Measurements from ENCODE around the gene PVRIG.
"Not testable (repeated sequence)": the region's sequence is repeated elsewhere in the genome, so short reads cannot be mapped to it uniquely, and the experiment has no call there.

PVRIG gene

DNA sequence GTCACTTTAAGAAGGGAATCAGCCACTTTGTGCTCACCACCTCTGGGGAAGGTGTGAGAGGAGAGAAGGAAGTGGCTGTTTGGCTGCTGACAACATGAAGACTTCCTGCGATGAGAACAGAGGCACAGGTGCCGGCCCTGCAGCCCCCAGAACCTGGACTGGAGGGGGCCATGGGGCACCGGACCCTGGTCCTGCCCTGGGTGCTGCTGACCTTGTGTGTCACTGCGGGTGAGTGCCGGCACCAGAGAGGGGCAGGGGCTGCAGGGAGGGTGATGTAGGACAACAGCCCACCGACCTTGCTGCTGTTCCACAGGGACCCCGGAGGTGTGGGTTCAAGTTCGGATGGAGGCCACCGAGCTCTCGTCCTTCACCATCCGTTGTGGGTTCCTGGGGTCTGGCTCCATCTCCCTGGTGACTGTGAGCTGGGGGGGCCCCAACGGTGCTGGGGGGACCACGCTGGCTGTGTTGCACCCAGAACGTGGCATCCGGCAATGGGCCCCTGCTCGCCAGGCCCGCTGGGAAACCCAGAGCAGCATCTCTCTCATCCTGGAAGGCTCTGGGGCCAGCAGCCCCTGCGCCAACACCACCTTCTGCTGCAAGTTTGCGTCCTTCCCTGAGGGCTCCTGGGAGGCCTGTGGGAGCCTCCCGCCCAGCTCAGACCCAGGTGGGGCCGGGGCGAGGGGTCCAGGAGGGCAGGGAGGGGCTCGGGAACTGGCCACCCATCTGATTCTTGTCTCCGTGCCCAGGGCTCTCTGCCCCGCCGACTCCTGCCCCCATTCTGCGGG is at the start of gene PVRIG:
TSS of gene PVRIG (plus strand) at position 149 of the 785 bp plus-strand sequence. CDS start at position 171, 22 bp downstream.
- DNase-seq (ENCODE audit: low spot score) = not testable (repeated sequence)

DNA sequence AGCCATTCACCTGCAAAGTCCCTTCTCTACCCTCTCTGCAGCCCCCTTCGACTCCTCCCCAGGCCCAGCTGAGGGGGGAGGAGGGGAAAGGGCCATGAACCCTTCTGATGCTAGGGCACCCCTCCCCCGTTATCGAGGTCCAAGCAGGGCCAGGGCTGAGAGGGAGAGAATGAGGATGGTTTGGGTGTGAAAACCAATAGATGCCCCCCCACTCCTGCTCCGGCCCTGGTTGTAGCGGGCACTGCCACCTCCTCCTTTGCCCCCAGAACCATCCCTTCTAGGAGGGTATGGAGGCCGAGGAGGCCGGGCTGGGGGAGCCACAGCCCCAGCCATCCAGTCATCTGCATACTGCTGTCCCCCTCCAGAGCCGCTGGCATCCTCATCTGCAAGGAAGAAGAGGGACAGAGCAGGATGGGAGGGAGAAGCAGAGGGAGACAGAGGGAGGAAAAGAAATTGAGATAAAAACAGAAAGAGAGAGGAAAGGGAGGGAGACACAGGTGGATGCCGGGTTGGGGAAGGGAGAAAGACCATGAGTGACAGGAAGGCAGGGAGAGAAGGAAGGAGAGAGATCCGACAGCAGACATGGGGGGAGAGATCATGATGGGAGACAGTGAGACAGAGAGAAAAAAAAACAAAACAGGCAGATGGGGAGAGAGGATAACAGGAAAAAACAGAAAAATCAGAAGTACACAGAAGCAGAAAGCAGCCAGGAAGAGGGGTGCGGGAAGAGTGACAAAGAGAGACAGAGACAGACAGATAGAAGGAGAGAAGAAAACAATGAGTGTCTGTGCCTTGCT is 49.5 kb upstream of the PVRIG start:
- DNase-seq (ENCODE audit: low spot score) = no peak
- TF ChIP-seq, protein P1, sequence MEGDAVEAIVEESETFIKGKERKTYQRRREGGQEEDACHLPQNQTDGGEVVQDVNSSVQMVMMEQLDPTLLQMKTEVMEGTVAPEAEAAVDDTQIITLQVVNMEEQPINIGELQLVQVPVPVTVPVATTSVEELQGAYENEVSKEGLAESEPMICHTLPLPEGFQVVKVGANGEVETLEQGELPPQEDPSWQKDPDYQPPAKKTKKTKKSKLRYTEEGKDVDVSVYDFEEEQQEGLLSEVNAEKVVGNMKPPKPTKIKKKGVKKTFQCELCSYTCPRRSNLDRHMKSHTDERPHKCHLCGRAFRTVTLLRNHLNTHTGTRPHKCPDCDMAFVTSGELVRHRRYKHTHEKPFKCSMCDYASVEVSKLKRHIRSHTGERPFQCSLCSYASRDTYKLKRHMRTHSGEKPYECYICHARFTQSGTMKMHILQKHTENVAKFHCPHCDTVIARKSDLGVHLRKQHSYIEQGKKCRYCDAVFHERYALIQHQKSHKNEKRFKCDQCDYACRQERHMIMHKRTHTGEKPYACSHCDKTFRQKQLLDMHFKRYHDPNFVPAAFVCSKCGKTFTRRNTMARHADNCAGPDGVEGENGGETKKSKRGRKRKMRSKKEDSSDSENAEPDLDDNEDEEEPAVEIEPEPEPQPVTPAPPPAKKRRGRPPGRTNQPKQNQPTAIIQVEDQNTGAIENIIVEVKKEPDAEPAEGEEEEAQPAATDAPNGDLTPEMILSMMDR (IDR thresholded peaks at IDR 0.05; ENCODE audit: extremely low read depth, missing control alignments) = no peak

DNA sequence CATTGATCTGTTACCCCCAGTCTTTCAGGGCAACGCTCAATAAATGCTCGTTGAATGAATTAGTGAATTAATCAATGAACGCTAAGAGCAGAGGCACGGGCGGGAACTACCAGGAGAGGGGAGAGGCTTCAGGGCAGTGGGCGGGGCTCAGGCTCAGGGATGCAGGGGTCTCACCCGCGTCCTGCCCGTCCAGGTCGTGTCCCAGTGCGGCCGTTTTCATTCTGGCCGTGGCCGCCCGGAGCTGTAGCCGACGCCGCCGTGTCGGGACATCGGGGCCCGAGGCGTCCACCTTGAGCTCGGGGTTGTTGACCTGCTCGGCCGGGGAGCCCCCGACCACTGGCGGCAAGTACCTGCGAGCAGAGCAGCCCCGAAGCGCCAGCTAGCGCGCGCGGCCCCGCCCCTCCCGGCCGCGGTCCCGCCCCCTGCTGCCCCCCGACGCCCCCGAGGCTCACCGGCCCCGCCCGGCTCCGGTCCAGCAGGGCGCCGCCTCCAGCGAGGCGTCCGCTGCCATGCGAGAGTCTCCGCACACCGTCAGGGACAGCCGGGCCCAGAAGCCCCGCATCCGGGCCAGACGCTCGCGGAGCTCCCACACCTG is 48.6 kb upstream of the PVRIG start:
- TF ChIP-seq, protein P1 (IDR thresholded peaks at IDR 0.05; ENCODE audit: extremely low read depth, missing control alignments) = no peak
- peak; percentile 71 for DNase-seq (ENCODE audit: low spot score)

DNA sequence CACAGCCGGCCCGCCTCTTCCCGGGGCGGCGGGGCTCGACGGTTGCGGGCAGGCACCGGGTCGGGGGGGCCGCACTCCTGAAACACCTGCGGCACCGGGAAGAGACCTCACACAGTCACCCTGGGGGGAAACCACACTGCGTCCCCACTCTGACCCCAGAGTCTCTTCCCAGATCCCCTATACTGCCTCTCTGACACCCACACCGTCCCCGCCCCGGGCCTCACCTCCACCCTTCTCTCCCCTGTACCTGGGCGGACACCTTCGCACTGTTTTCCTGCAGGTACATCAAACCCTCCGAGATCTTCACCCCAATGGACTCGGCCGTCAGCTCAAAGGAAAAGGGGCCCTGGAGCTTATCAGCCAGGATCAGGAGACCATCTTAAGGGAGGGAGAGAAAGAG is 47.9 kb upstream of the PVRIG start:
- peak; percentile 25 for DNase-seq (ENCODE audit: low spot score)

DNA sequence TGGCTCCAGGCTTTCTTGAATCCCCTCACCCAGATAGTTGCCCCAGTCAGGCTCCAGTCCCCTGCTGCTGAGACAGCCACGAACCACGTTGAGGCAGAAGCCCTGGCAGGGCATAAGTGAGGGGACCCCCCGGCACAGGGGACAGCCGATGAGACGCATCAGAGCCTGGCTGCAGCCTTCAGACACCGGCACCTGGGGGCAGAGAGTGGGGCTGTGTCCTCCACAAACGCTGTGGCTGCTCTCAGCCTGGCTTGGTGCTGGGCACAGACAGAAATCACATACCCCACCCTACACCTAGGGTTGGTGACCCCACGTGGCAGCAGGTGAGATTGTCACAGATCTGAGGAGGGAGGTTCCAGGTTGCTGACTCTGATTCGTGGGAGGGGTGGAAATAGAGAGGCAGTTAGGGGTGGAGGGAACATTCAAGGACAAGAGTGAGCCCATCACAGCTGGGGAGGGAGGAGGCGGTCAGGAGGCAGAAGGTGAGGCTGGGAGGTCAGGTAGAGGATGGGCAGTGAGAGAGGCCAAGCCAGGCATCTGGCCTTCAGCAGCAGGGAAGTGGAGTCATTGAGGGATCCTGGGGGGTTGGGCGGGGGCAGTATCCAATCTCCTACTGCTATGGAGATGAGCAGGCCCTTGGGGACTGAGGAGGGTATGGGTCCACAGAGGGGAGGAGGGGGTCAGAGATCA is 45.8 kb upstream of the PVRIG start:
- DNase-seq (ENCODE audit: low spot score) = peak; percentile 12
- TF ChIP-seq, protein P1 (IDR thresholded peaks at IDR 0.05; ENCODE audit: extremely low read depth, missing control alignments) = no peak

More for the DNA sequence above, 47.9 kb upstream of the PVRIG start:
- TF ChIP-seq, protein P1 (IDR thresholded peaks at IDR 0.05; ENCODE audit: extremely low read depth, missing control alignments) = no peak

DNA sequence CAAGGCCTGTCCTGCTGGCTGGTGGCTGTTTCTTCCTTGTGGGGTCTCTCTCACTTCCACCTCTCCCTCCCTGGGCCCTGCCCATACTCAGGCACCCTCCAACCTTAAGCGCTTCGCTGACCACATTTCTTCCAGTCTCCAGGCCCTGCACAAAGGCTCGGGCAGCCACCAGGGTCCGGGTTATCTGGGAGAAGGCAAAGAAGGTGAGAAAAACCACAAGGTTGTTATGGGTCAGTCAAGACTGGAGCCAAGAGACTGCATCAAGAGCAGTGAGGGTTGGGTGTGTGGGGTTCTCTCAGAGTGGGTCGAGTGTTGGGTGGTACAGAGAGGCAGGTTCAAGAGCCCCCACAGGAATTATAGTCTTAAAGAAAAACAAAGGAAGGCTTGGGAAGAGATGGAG is 45.2 kb upstream of the PVRIG start:
- TF ChIP-seq, protein P1 (IDR thresholded peaks at IDR 0.05; ENCODE audit: extremely low read depth, missing control alignments) = no peak
- DNase-seq (ENCODE audit: low spot score) = no peak

DNA sequence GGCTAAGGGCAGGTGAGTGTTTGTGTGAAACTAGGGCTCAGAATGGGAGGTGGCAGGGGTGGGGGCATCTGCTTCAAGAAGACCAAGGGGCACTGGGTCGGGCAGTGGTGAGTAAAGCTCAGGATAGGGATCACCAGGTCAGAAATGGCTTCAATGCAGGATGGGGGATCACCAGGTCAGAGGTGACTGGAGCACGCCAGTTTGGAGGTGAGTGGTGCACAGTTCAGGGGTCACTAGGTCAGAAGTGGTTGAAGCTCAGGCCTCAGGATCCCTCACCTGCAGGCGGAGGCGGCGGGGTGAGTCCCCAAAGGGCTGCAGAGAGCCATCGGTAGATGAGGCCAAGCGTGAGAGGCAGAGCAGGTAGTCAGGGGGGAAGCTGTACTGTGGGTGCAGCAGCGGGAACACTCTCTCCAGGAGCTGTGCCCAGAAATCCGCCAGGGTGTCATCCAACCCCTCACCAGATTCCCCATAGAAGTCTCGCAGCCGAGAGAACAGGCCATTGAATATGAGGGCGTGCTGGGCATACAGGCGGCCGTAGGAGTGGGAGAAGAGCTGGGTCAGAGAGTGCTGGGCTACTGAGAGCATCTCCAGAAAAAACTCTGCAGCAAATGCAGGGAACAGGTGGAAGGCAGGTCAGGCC is 44.3 kb upstream of the PVRIG start:
- DNase-seq (ENCODE audit: low spot score) = no peak
- TF ChIP-seq, protein P1 (IDR thresholded peaks at IDR 0.05; ENCODE audit: extremely low read depth, missing control alignments) = no peak

All from GM20000 (cell line).